Activated T-cell treated with anti-CD3 and anti-CD28 coated beads, Interleukin-2, amount 50 U/mL, for 4 hours (primary cell): Measurements from ENCODE around the gene NRG3. TPM values are rescaled to one million over a fixed set of nuclear protein-coding genes. Genes with fewer than 3 reads are reported as not detected.

Source experiments
- ATAC-seq, 2 donors: fragments of 200-7000 bp; cut with Tn5 transposase; one replicate each; pipeline ENCODE4 v1.10.0; 2021
- DNase-seq: peaks from one replicate; pipeline ENCODE4 v3.0.0-alpha.2; 2020
- H3K27me3 Mint-ChIP-seq: one replicate; pipeline ENCODE4 v1.8.0; 2021; ENCODE audit warnings: low read depth, mixed read lengths
- H3K36me3 Mint-ChIP-seq: one replicate; pipeline ENCODE4 v1.8.0; 2022; ENCODE audit warnings: mixed read lengths; ENCODE audit not compliant: insufficient read depth
- H3K4me1 Mint-ChIP-seq: one replicate; pipeline ENCODE4 v1.8.0; 2021; ENCODE audit warnings: low read depth, mixed read lengths
- H3K4me3 Mint-ChIP-seq: one replicate; pipeline ENCODE4 v1.8.0; 2021; ENCODE audit warnings: mild to moderate bottlenecking, moderate library complexity, mixed read lengths
- H3K9me3 Mint-ChIP-seq: one replicate; pipeline ENCODE4 v1.8.0; 2021; ENCODE audit warnings: mixed read lengths
- total RNA-seq, 3 donors: library from RNA; stranded (reverse); gene quantifications; one replicate each; pipeline ENCODE4 v1.2.1, GENCODE V29; 2021

Gene NRG3
- total RNA-seq, 3 donors from 2014 or later: not detected

DNA sequence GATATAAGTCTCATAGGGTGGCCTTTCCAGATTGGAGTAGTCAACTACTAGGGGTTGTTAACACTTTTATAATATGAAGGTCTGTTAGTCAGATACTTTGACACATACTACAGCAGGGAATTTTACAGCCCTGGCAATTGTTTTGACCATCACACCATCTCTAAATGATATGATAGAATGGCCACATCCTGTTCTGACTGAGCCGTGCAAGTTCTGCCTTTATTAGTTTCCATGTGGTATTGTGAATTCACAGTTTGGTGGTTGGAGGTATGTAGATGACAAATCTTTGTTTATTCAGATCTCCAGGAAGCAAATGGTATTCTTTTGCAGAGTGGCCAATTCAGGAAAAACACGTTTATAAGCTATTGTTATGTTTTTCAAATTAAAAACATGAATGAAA, 83.0 kb downstream of the NRG3 start:
- Mint-ChIP-seq H3K9me3 (no peaks in the 10 kb centered on the region), H3K4me3 (no peak overlapping the region), H3K36me3 (no peaks in the 10 kb centered on the region), H3K27me3 (no peaks in the 10 kb centered on the region), H3K4me1 (no peaks in the 10 kb centered on the region)
- no peak for ATAC-seq
- no peak for DNase-seq

DNA sequence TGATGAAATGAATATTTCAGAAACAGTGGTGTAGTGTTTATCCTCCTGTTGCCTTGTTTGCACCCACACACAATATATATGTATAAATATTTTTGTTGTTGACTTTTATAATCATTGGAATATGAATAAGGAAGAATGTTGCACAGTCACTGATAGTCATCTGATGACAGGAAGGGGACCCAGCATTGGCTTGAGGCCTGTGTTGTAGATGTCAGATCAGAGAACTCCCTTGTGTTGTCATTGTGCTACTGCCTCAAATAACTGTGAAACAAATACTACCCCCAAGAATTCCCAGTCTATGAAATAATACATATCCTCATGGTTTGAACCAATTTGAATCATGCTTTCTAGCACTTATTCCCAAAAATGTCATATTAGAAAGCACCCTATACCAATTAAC, 84.0 kb downstream of the NRG3 start:
- no peak for ATAC-seq
- no peak for DNase-seq
- Mint-ChIP-seq H3K4me1 (no peaks in the 10 kb centered on the region), H3K9me3 (no peaks in the 10 kb centered on the region), H3K4me3 (no peak overlapping the region), H3K27me3 (no peaks in the 10 kb centered on the region), H3K36me3 (no peaks in the 10 kb centered on the region)

DNA sequence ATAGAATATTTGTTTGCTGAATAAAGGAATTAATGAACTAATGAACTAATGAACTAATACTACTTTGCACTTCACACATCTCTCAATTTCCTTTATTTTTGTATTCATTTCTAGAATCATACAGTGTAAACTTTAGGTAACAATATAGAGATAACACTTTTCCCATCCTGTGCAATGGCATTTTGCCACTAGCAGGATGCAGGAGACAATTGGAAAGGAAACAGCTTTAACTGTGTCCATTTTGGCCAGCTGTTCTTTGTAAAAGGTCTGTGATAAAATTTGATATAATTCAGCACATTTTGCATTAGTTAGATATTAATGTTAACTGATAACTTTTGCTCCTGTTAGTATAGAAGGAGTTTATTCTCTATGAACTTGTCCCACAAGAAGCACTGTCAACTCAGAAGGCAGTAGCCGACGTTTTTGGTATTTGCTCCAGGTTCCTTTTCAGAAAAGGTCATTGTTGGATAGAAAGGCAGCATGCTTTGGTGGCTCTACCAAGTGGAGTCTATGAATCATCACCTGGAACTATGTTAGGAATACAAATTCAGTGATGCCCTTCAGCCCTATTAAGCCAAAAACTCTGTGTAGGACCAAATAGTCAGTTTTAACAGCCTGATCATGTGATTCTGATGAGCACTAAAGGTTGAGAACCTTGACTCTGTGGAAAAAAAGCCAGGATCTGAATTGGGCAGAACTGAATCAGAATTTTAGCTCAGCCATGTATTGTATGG, 86.6 kb downstream of the NRG3 start:
- H3K4me1 Mint-ChIP-seq: no peaks in the 10 kb centered on the region
- H3K4me3 Mint-ChIP-seq: no peak overlapping the region
- H3K9me3 Mint-ChIP-seq: no peaks in the 10 kb centered on the region
- H3K27me3 Mint-ChIP-seq: no peaks in the 10 kb centered on the region
- ATAC-seq: no peak
- no peak for DNase-seq
- no peaks in the 10 kb centered on the region for H3K36me3 Mint-ChIP-seq

- DNase-seq: no peak
- no peak for ATAC-seq
- no peaks in the 10 kb centered on the region for H3K9me3 Mint-ChIP-seq
- H3K4me1 Mint-ChIP-seq: no peaks in the 10 kb centered on the region
- no peak overlapping the region for H3K4me3 Mint-ChIP-seq
- no peaks in the 10 kb centered on the region for H3K27me3 Mint-ChIP-seq
- no peaks in the 10 kb centered on the region for H3K36me3 Mint-ChIP-seq
Observed at GRCh38 chr10:81963606-81964005, 88.6 kb downstream of the NRG3 start.

DNA sequence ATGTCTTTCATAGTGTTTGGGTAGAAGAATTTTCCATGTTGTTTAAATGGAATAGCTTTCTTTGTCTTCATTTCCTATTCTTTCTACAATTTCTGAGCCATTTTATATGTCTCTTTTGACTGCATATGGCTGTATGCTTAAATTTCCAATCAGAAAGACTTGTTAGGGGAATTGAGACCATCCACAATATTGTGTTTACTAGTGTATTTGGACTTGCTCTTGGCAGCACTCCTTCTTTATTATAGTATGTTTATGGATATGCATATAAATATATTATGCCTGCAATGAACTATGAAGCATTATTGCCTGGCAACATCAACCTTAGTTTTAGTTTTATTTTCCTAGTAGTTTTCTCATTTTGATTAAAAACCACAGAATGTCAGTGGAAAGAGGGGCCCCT, 92.7 kb downstream of the NRG3 start:
- no peaks in the 10 kb centered on the region for H3K4me1 Mint-ChIP-seq
- H3K36me3 Mint-ChIP-seq: no peaks in the 10 kb centered on the region
- no peak overlapping the region for H3K4me3 Mint-ChIP-seq
- ATAC-seq (no peak), DNase-seq (no peak)
- peaks cover 18% of the 10 kb centered on the region for H3K9me3 Mint-ChIP-seq
- H3K27me3 Mint-ChIP-seq: no peaks in the 10 kb centered on the region

DNA sequence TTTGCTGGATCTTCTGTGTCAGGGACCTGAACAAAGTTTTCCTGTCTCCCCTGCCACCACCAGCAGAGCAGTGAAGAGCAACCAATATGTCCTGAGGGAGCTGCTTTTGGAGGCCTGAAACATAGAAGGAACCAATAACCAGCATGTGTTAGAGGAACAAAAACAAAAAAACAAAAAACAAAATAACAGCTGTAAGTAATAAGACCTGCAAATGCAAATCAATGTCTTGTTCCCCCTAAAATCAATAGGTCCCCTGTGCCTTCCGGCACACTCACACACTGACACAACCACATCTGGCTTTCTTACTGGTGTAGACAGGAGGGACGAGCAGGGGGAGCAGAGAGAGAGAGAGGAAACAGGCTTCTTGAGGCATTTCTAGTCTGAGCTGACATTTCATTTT, 94.1 kb downstream of the NRG3 start:
- peaks cover 23% of the 10 kb centered on the region for H3K9me3 Mint-ChIP-seq
- ATAC-seq: no peak
- no peak for DNase-seq
- H3K27me3 Mint-ChIP-seq: no peaks in the 10 kb centered on the region
- H3K4me3 Mint-ChIP-seq: no peak overlapping the region
- H3K4me1 Mint-ChIP-seq: no peaks in the 10 kb centered on the region
- H3K36me3 Mint-ChIP-seq: no peaks in the 10 kb centered on the region

GRCh38 chr10:81978238-81978637, 103.2 kb downstream of the NRG3 start:
- no peak overlapping the region for H3K4me3 Mint-ChIP-seq
- ATAC-seq (no peak), DNase-seq (no peak)
- H3K4me1 Mint-ChIP-seq: no peaks in the 10 kb centered on the region
- H3K36me3 Mint-ChIP-seq: no peaks in the 10 kb centered on the region
- no peaks in the 10 kb centered on the region for H3K27me3 Mint-ChIP-seq
- peaks cover 11% of the 10 kb centered on the region for H3K9me3 Mint-ChIP-seq

DNA sequence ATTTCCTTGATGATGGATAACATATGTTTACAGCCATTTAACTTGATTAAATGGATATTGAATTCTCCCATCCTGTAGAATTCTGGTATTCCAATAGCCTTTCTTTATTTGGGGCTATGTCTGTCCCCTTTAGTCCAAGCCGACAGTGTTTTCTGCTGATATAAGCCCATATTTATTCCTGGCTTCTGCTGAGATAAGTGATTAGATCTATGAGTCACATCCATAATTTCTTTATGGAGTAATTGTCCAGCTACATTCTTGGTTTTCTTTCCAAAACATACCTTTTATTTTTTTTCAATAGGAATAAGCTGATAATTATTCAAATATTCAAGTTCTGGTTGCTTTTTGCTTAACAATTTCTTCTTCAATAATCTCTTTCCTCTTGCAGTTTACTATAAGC, 106.7 kb downstream of the NRG3 start:
- Mint-ChIP-seq H3K9me3 (peaks cover 4% of the 10 kb centered on the region), H3K4me3 (no peak overlapping the region), H3K27me3 (no peaks in the 10 kb centered on the region), H3K4me1 (no peaks in the 10 kb centered on the region), H3K36me3 (no peaks in the 10 kb centered on the region)
- ATAC-seq: no peak
- no peak for DNase-seq

- Mint-ChIP-seq H3K36me3 (no peaks in the 10 kb centered on the region), H3K27me3 (no peaks in the 10 kb centered on the region), H3K4me1 (no peaks in the 10 kb centered on the region), H3K9me3 (peaks cover 4% of the 10 kb centered on the region), H3K4me3 (no peak overlapping the region)
- ATAC-seq (no peak), DNase-seq (no peak)
Observed at GRCh38 chr10:81984428-81984827, 109.4 kb downstream of the NRG3 start.

DNA sequence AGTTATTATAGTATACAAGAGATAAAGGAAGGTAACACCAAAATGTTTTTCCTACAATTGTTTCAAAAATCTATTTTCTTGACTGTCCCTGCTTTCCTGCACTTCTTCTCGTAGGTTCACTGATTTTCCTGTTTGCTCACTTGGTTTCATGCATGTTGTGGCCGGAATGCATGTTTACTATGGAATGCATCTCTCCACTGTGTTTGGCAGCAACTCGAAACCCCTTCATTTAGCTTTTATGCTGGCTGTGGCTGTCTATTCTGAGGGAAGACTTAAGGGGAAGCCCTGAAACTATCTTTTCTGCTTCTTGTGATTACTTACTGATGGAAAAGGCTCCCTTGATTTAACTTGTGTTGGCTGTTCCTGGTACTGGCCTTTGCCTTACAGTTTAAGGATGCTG, 120.3 kb downstream of the NRG3 start:
- Mint-ChIP-seq H3K9me3 (no peaks in the 10 kb centered on the region), H3K4me1 (no peaks in the 10 kb centered on the region), H3K36me3 (no peaks in the 10 kb centered on the region), H3K27me3 (no peaks in the 10 kb centered on the region), H3K4me3 (no peak overlapping the region)
- DNase-seq: no peak
- no peak for ATAC-seq

GRCh38 chr10:81996927-81997326, 121.9 kb downstream of the NRG3 start:
- Mint-ChIP-seq H3K4me1 (no peaks in the 10 kb centered on the region), H3K36me3 (no peaks in the 10 kb centered on the region), H3K27me3 (no peaks in the 10 kb centered on the region), H3K9me3 (no peaks in the 10 kb centered on the region), H3K4me3 (no peak overlapping the region)
- ATAC-seq (no peak), DNase-seq (no peak)

DNA sequence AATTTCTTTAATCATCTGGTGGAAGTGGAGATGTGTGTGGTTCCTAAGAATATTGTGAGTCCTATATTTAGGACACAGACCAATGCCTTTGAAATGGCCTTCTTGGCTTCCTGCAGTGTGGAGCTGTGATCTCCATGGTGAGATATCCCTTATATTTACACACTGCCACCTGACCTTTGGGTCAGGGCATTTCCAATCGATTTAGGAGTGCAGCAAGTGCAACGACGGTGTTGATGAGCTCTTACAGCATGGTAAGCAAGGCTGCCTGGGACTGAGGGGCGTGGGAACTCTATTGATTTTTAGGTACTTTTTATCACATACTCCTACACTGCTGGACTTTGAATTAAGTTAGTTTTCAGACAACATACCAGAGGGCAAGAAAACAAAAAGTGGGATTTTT, 146.0 kb downstream of the NRG3 start:
- peaks cover 13% of the 10 kb centered on the region for H3K9me3 Mint-ChIP-seq
- no peaks in the 10 kb centered on the region for H3K27me3 Mint-ChIP-seq

GRCh38 chr10:82027711-82028110, 152.7 kb downstream of the NRG3 start:
- Mint-ChIP-seq H3K4me3 (no peak overlapping the region), H3K4me1 (no peaks in the 10 kb centered on the region), H3K9me3 (peaks cover 9% of the 10 kb centered on the region), H3K36me3 (no peaks in the 10 kb centered on the region), H3K27me3 (no peaks in the 10 kb centered on the region)
- DNase-seq: no peak
- no peak for ATAC-seq

More for the DNA sequence above, 146.0 kb downstream of the NRG3 start:
- DNase-seq (no peak), ATAC-seq (no peak)
- Mint-ChIP-seq H3K4me1 (no peaks in the 10 kb centered on the region), H3K4me3 (no peak overlapping the region), H3K36me3 (no peaks in the 10 kb centered on the region)

GRCh38 chr10:82037076-82037475, 162.1 kb downstream of the NRG3 start:
- DNase-seq: no peak
- Mint-ChIP-seq H3K9me3 (no peaks in the 10 kb centered on the region), H3K4me3 (no peak overlapping the region), H3K27me3 (no peaks in the 10 kb centered on the region), H3K36me3 (no peaks in the 10 kb centered on the region), H3K4me1 (no peaks in the 10 kb centered on the region)
- no peak for ATAC-seq

GRCh38 chr10:82038587-82038986, 163.6 kb downstream of the NRG3 start:
- Mint-ChIP-seq H3K4me1 (no peaks in the 10 kb centered on the region), H3K9me3 (peaks cover 2% of the 10 kb centered on the region), H3K36me3 (no peaks in the 10 kb centered on the region), H3K4me3 (no peak overlapping the region), H3K27me3 (no peaks in the 10 kb centered on the region)
- no peak for DNase-seq
- no peak for ATAC-seq

- ATAC-seq (no peak), DNase-seq (no peak)
- no peaks in the 10 kb centered on the region for H3K36me3 Mint-ChIP-seq
- H3K4me3 Mint-ChIP-seq: no peak overlapping the region
- no peaks in the 10 kb centered on the region for H3K4me1 Mint-ChIP-seq
- no peaks in the 10 kb centered on the region for H3K27me3 Mint-ChIP-seq
- H3K9me3 Mint-ChIP-seq: peaks cover 2% of the 10 kb centered on the region
Observed at GRCh38 chr10:82040336-82040735, 165.3 kb downstream of the NRG3 start.
